Measurements from ENCODE around the gene IRF5.

- no peak for TF ChIP-seq ZNF274 (IDR thresholded peaks at IDR 0.05; ENCODE audit: low read depth, low read length)
- TF ChIP-seq YY1 (IDR thresholded peaks at IDR 0.05; ENCODE audit: insufficient read depth, insufficient read length), result no peak
Observed at GRCh38 chr7:128988372-128988771, 50.6 kb downstream of the IRF5 start.

Measured in NT2/D1 (cell line).